M059J (cell line): ENCODE data around the gene HOXB9. TPM values are rescaled to one million over a fixed set of nuclear protein-coding genes. Genes with fewer than 3 reads are reported as not detected.

Experiments used
- DNase-seq: peaks from one replicate; pipeline ENCODE4 v3.0.0-alpha.2; 2012; ENCODE audit warnings: low read depth
- total RNA-seq: library from RNA; depleted of rRNA; stranded (reverse); fragments of >200 nt; shearing (Covaris generic); gene quantifications from 2 replicates; pipeline ENCODE4 v1.2.3, GENCODE V29; 2014

HOXB9 gene
- total RNA-seq, 1 experiment from 2014 or later, result 16.3 TPM

DNA sequence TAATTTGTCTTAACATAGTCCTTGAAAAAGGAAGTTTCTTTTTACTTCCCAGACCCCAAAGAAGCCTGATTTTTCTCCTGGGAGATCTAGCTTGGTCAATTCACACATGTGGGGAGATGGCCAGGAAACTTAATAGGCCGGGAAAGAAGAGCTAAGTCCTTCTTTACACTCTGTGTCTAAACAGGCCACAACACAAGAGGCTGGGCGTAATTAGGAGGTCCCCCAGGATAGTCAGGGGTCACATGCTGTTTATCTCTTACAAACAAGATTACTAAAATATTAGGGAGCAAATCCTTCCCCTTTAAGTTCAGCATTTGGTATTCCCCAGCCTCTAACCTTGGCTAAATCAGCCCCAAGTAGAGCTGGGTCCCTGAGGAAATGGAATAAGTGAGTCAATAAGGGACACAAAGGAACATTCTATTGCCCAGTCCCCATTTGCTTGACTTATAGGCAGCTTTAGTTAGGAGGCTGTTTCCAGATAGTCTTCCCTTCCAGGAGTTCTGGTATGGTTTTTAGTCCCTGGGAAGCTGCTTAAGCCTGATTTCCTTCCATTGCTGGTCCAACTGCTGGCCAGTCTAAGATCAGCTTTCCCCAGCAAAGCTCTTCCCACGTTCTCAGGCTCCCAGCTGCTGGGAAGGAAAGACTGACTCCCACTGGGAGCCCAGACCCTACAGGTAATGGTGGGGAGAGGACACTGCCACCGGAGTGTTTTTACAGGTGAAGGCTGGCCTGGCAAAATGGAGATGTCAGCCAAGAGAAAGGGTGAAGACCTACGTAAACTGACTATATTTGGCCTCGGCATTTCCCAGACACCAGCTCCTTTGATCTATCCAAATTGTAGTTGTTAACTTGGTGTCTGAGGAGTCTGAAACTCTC lies 14.1 kb upstream of the HOXB9 start:
- DNase-seq, result no peak

DNA sequence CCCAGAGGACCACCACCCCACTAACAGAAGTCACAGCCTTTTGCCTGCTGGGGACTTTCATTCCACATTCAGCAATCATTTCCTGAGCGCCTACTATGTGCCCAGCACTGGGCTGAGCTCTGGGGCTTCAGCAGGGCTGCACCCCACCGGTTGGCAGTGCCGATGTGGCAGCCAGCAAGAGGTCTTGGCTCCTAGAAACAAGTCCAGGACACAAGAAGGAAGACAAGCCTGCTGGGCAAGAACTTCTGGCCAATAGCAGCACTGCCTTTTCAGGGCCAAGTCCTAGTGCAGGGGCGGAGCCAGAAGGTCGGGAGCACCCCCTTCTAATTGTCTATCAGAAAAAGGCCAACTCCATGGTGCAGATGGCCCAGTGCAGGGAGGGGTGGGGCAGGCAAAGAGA lies 13.0 kb upstream of the HOXB9 start:
- no peak for DNase-seq

GRCh38 chr17:48637323-48638260 lies 11.4 kb upstream of the HOXB9 start:
- DNase-seq, result peak; percentile 87

DNA sequence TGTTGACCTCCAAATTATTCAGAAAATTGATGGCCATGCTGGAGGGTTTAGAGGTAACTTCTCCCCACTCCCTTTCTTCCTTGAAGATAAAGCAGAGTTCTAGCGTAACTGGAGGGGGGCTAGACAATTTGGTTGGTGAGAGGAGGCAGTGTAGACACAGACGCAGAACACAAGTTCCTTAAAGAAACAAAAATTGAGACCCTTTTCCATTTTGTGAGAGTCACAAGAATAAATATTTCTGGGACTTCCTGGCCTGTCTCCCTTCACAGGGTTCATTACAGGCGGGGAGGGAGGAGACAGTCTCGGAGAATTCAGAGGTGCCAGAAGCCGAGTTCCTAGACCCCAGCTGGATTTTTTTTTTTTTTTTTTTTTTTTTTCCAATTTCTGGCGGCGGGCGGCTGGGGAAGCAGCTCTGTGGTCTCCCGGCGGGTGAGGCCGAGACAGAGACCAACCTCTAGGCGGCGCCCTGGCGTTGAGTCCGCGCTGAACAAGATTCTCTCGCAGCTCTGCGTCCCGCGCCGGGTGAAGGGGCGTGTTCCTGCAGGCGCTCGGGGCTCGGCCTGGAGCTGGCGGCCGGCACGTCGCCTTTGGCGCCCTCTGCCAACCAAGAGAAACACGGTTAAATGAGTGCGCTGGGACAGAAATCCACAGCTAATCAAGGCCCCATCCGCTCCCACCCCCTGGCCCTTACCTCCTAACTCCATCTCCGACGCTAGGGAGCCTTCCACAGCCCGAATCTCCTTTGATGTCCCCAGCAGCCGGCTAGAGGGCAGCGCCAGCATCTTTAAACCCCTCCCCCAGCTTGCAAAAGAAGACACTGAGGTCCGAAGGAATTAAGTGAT lies 10.2 kb upstream of the HOXB9 start:
- no peak for DNase-seq

- no peak for DNase-seq
Measured at GRCh38 chr17:48634493-48635208, 8.5 kb upstream of the HOXB9 start.

DNA sequence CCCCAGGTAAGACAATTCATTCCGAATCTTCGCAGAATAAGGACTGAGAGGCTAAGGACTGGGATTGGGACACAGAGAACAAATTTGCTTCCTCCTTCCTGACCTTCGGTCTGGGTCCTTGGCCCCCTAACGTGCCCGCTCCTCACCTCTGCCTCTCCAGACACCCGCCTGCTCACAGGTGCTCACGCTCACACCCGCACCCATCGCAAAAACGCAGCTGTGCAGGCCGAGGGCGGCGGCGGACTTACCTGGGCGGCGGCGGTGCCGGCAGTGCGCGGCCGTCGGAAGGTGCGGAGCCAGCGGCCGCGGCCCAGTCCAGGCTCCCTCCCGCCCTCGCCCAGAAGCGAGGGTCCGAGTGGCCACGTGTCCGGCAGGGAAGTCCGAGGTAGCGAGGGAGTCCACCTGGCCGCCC lies 7.1 kb upstream of the HOXB9 start:
- no peak for DNase-seq

- DNase-seq, result no peak
Measured at GRCh38 chr17:48632579-48633265, 6.6 kb upstream of the HOXB9 start.

DNA sequence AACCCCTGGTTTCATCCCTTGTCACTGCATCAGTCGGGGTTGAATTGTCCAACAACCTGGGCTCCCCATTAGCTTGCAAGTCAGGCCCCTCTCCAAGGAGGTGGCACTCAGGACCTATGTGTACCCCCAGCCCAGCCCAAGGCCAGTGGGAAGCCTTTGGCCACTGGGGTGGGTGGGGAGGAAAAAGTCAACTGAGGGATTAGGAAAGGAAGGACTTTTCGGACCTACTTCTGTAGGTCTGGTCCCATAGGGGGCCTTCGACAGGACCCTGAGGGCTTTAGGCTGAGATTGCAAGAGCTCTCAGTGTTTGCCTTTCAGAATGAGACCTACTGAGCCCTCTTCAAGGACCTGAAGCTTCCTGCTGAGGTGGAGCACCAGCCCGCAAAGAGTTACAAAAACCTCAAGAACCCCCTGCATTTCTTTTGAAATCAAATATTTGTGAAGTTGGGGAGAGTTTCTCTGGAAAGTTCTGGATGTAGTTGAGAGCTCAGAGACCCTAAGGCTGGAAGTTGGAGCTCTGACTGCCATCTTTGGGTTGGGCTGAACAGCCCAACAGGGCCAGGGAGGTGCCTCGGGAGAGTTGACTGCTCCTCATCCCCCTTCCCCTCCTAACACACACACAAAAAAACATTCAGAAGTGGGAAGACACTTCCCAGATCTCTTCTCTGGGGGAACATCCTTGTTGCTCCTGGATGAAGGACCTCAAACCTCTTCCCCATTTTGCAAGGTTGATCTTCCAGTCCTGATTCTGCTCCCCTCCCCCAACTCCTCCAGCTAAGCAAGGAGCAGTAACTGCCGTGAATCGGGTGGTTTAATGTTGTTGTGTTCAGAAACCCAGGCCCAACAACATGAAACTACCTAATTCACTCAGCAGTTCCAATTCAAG lies 5.8 kb upstream of the HOXB9 start:
- no peak for DNase-seq

GRCh38 chr17:48630925-48631692 lies 5.0 kb upstream of the HOXB9 start:
- no peak for DNase-seq

DNA sequence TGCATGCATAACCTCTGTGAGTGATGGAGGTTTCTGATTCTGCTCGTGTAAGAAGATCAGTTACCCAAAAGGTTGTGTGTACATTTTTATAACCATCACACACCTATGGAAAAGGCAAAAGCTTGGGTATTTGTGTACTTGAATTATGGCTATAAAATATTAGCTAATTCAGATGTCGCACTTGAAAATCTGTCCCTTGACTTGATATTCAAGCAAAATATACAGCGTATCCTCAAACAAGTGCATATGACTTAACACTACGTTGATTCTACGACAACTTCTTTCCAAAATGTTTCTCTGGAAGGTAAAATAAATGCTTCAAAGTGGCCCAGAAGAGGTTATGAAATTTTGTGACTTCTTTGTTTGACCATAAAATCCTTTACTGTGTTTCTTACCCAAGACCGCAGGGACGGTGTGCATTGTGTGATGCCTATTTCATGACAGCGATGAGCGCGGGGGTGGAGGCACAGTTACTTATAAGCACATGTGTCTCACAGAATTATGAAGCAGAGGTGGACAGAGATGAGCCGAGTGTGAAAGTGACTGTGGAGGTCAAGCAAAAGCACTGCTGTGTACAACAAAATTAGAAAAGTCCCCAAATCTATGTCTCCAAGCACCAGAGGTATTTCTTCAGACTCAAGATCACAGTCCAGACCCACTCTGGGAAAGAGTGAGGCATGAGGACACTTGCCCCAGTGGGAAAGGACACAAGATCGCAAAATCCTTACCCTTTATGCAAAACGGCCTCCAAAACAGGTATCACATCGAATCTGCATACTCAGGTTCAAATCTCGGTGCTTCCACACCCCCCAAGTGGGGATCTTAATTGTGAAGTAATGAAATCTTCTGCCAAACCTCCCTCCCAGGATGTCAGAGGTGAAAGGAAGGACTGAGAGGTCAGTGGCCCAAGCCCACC lies 4.1 kb upstream of the HOXB9 start:
- no peak for DNase-seq

GRCh38 chr17:48629411-48629759 lies 3.2 kb upstream of the HOXB9 start:
- no peak for DNase-seq

DNA sequence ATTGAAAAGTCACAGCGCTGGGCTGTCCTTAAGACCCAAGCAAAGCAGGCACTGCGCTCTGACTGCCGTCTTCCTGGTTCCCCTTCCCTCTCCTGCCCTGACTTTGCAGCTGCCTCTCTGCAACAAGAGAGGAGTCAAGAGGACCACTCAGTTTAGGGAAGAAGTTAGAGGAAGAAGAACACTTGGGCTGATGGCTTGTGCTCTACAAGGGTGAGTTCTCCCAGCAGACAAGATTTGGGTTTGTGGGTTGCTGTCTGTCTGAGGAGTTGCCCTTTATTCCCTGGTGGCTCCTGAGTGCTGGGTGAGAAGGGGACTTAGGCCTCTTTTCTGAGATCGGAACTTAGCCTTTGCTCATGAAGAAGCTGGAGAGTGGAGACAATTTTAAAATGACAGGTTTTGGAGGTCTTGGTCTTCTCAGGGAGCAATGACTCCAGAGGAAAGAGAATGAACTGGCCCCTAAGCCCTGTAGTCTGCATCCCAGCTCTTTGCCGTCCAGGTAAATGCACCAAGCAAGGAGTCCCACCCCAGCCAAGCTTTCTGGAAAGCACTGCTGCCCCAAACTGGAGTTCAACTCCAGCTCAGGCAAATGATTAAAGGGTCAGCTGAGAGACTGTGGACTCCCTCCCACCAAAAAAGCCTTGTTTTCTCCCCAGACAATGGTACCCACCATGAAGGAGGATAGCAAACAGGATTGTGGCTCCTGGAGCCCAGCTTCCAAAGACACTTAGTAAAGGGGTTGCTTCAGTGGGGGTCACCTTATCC lies 2.7 kb upstream of the HOXB9 start:
- no peak for DNase-seq

DNA sequence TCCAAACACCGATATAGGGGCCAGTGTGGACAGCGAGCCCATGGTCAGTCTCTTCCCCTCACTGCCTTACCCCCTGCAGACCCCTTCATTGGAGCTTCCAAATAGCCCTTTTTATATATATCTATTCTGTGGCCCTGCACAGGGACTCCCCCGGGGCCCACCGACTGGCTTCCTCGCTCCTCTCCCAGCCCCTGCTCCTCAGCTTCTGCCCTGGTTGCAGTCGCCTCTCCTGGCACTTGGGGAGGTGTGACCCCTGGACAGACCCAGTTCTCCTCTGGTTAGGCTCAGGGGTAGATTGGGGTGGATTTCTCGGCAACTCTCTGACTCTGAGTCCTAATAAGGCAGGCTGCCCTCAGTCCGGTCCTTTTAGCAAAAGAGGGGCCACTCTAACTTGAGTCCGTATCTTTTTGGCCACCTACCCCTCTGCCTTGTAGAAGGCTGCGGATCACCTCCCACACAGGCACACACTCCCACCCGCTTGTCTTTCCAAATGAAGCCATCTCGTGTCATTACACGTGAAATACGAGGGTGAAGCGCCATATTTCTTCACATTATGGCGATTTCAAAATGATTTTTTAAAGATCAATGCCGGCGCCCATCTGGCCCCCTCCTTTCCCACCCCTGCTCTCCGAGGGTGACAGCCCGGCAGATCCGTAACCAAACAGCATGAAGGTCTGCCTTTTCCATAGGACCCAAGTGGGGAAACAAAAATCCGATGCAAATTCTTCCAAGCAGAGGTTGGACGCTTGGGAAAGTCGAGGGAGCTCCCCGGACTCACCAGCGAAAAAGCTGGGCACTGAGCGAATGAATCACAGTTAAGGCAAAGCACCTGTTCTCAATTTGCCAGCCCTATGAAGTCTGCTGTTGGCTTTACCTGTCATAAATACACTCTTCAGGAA lies 1.7 kb upstream of the HOXB9 start:
- DNase-seq, result no peak

- no peak for DNase-seq
Measured at GRCh38 chr17:48627118-48627597, 1.0 kb upstream of the HOXB9 start.

GRCh38 chr17:48625495-48626244 lies 488 bp downstream of the HOXB9 start:
- DNase-seq, result peak; percentile 71
